ENCODE measurements around the gene PRAF2. TPM values are rescaled to one million over a fixed set of nuclear protein-coding genes. Genes with fewer than 3 reads are reported as not detected.

PRAF2 gene
- total RNA-seq: 1 to 10 TPM; 2.3 to 9.5 (median 5.9) TPM

GRCh38 chrX:49073601-49074575 lies at the start of gene PRAF2:
TSS of gene PRAF2 (minus strand) at chrX:49074002. CDS start at chrX:49073987, 15 bp downstream.
- H3K36me3 ChIP-seq: peaks cover 0 to 39% (median 0%) of the 10 kb centered on the region in 3 donors
- peaks cover 9 to 39% (median 17%) of the 10 kb centered on the region in 3 donors for H3K4me1 ChIP-seq
- peak within 1 kb of the TSS; percentile 31 to 68 (median 54) for H3K4me3 ChIP-seq
- H3K27me3 ChIP-seq: no peaks in the 10 kb centered on the region
- peak within 1 kb of the TSS; percentile 64 to 89 (median 79) for H3K27ac ChIP-seq
- DNase-seq: peak; percentile 60
- intact Hi-C loops (cut with DNase I): no loop called here
- TF ChIP-seq POLR2A (IDR thresholded peaks at IDR 0.05): peak in 2 of 4 donors; percentile 31 to 45
- TF ChIP-seq, protein P1, sequence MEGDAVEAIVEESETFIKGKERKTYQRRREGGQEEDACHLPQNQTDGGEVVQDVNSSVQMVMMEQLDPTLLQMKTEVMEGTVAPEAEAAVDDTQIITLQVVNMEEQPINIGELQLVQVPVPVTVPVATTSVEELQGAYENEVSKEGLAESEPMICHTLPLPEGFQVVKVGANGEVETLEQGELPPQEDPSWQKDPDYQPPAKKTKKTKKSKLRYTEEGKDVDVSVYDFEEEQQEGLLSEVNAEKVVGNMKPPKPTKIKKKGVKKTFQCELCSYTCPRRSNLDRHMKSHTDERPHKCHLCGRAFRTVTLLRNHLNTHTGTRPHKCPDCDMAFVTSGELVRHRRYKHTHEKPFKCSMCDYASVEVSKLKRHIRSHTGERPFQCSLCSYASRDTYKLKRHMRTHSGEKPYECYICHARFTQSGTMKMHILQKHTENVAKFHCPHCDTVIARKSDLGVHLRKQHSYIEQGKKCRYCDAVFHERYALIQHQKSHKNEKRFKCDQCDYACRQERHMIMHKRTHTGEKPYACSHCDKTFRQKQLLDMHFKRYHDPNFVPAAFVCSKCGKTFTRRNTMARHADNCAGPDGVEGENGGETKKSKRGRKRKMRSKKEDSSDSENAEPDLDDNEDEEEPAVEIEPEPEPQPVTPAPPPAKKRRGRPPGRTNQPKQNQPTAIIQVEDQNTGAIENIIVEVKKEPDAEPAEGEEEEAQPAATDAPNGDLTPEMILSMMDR (IDR thresholded peaks at IDR 0.05): peak in 2 of 6 experiments; percentile 10 to 26
- 0 to 60% methylated on average over 8 of the region's 61 CpGs for WGBS, 2 donors
- H3K9me3 ChIP-seq: no peaks in the 10 kb centered on the region

DNA sequence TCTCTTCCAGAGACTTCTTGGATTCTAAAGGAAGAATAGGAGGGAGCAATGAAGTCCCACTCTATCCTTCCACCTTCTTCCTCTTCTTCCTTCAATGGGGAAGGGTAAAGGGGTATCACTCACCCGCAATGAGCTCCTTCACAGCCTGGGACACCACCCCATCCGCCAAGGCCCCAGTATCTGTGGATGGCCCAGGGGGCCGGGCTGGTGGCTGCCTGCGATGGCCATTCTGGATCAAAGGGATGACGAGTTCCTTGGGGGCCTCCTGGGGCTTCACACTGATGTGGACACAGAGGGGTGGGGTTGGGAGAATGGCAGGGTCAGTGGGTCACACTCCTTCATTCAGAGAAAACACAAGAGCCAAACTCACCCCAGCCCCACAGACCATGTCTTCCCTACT lies 48.7 kb upstream of the PRAF2 start:
- peaks cover 3 to 13% (median 3%) of the 10 kb centered on the region in 3 donors for H3K4me1 ChIP-seq
- peaks cover 0 to 38% (median 6%) of the 10 kb centered on the region in 3 donors for H3K36me3 ChIP-seq
- H3K27me3 ChIP-seq: no peaks in the 10 kb centered on the region
- no peak overlapping the region for H3K27ac ChIP-seq
- 84 to 100% methylated on average over 4 to 5 of the region's 5 CpGs for WGBS, 2 donors
- TF ChIP-seq, protein P1 (IDR thresholded peaks at IDR 0.05): no peak
- H3K9me3 ChIP-seq: no peaks in the 10 kb centered on the region
- intact Hi-C loops (cut with DNase I): no loop called here
- H3K4me3 ChIP-seq: peak overlapping the region in 3 of 4 donors; percentile 72 to 78 (median 74)
- DNase-seq: no peak

DNA sequence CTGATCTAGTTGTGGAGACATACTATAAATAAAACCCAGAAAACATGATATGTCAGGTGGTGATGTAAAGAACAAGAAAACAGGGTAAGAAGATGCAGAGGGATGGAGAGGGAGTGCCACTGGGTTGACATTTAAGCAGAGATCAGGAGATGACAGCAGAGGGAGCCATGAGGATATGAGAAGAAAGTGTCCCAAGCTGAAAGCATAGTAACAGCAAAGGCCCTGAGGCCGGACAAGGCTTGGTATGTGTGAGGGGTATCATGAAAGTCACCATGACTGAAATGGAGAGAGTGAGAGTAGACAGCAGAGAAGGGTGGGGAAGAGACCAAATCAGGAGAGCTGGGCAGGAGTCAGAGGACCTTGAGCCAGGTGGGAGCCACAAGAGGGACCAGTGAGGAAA lies 46.3 kb upstream of the PRAF2 start:
- intact Hi-C loops (cut with DNase I): no loop called here
- H3K36me3 ChIP-seq: peaks cover 0 to 62% (median 6%) of the 10 kb centered on the region in 3 donors
- WGBS, 2 donors: 50 to 63% methylated on average over 1 of the region's 1 CpG
- H3K4me1 ChIP-seq: peaks cover 3 to 13% (median 3%) of the 10 kb centered on the region in 3 donors
- no peak overlapping the region for H3K27ac ChIP-seq
- no peak overlapping the region for H3K4me3 ChIP-seq
- H3K27me3 ChIP-seq: no peaks in the 10 kb centered on the region
- DNase-seq: no peak
- H3K9me3 ChIP-seq: no peaks in the 10 kb centered on the region
- TF ChIP-seq, protein P1 (IDR thresholded peaks at IDR 0.05): no peak
- TF ChIP-seq POLR2A (IDR thresholded peaks at IDR 0.05): no peak

DNA sequence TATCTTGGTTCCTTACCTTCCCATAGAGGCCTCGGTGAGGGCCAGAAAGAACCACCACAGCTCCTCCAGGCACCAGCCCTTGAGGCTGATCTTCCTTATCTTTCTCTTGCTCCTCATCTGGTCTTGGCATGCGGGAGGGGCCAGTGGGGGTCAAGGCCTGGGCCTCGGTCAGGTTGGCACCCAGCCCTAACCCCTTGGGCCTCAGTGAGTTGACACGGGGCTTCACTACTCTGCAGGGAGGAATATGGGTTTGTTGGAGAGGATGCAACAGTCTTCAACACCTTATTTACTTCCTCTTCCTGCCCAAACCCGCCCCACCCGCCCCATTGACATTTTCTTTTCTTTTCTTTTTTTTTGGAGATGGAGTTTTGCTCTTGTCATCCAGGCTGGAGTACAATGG lies 43.8 kb upstream of the PRAF2 start:
- Histone ChIP-seq H3K9me3 (no peaks in the 10 kb centered on the region), H3K4me3 (no peak overlapping the region), H3K4me1 (peaks cover 2 to 8% (median 3%) of the 10 kb centered on the region in 3 donors), H3K36me3 (peaks cover 0 to 86% (median 6%) of the 10 kb centered on the region in 3 donors), H3K27me3 (no peaks in the 10 kb centered on the region), H3K27ac (no peak overlapping the region)
- TF ChIP-seq, protein P1 (IDR thresholded peaks at IDR 0.05): no peak
- TF ChIP-seq POLR2A (IDR thresholded peaks at IDR 0.05): no peak
- 43 to 89% methylated on average over 3 of the region's 6 CpGs for WGBS, 2 donors
- DNase-seq: no peak
- intact Hi-C loops (cut with DNase I): no loop called here

- H3K27ac ChIP-seq: no peak overlapping the region
- H3K4me1 ChIP-seq: no peaks in the 10 kb centered on the region
- no peak for TF ChIP-seq POLR2A (IDR thresholded peaks at IDR 0.05)
- TF ChIP-seq, protein P1 (IDR thresholded peaks at IDR 0.05): no peak
- H3K9me3 ChIP-seq: no peaks in the 10 kb centered on the region
- no peaks in the 10 kb centered on the region for H3K27me3 ChIP-seq
- 76 to 100% methylated on average over 2 to 3 of the region's 5 CpGs for WGBS, 2 donors
- no peak overlapping the region for H3K4me3 ChIP-seq
- DNase-seq: no peak
- intact Hi-C loops (cut with DNase I): no loop called here
- H3K36me3 ChIP-seq: peaks cover 0 to 95% (median 6%) of the 10 kb centered on the region in 3 donors
These were observed 42.9 kb upstream of the PRAF2 start for GRCh38 chrX:49116716-49117115.

All from esophagus squamous epithelium (tissue), 5 donors.